ENCODE results near the gene STAT3.

Gene STAT3

DNA sequence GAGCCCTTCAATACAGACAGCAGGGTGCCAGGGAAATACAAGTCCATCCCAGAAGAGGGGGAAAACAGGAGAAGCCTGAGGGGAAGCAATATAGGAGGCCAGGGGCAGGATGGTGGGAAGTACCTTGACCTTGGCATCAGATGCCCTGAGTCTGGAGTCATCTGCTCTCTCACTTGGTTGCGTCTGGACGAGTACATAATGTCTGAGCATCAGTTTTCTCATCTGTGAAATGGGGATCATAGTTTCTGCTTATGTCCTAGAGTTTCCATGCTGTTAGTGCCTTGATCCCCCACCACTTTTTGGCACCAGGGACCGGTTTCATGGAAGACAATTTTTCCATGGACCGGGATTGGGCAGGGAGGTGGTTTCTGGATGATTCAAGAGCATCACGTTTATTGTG, 97.7 kb downstream of the STAT3 start:
- no peak for DNase-seq

DNA sequence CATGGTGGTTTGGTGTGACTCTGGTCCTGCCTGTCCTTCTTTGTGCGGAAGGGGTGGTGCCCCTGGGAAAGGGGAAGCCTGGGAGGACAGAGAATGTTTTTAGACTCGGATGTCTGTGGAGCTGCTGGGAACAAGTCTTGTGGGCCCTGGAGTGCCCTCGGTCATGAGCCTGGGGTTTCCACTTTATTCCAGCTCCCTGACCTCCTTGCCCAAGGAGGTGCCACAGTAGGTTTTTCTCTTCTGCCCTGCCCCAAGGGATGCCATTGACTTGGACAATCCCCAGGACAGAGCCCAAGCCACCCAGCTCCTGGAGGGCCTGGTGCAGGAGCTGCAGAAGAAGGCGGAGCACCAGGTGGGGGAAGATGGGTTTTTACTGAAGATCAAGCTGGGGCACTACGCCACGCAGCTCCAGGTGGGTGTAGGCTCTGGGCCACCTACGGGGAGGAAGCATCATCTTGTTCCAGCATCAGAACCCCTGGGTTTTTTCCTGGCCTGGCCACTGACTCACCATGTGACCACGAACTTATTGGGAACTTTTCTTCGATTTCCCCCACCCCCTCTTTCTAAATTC, 98.5 kb downstream of the STAT3 start:
- DNase-seq, result peak; percentile 75 to 82

DNA sequence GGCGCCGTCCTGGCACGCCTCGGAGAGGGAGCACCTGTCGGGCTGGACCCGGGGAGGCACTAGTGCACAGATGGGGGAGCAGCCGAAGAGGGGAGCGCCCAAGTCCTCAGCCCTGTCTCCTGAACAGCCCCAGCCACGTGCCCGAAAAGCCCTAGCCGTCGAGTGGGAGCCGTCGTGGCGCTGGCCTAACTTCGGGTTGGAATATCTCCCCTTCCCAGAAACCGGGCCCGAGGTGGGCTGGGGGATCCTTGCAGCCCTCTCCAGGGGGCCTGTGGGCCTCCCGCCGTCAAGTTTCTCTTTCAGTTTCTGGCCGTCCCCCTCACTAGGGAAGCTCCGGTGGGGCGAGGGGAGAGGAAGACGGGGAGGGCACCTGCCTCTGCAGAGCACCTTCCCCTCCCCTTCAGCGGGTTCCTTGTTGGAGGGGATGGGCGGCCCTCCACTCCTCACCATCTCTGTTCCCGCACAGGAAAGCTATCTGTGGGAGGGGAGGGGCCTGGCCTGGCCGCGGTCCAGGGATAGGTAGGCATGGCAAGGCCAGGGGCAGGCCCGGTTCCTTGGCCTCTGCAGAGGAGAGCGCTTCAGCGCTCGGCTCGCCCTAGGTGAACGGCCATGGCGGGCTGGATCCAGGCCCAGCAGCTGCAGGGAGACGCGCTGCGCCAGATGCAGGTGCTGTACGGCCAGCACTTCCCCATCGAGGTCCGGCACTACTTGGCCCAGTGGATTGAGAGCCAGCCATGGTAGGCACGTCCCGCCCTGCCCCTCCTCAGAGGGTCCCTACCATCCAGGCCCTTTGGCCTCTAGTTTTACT, 99.2 kb downstream of the STAT3 start:
- DNase-seq, result peak; percentile 68 to 77

DNA sequence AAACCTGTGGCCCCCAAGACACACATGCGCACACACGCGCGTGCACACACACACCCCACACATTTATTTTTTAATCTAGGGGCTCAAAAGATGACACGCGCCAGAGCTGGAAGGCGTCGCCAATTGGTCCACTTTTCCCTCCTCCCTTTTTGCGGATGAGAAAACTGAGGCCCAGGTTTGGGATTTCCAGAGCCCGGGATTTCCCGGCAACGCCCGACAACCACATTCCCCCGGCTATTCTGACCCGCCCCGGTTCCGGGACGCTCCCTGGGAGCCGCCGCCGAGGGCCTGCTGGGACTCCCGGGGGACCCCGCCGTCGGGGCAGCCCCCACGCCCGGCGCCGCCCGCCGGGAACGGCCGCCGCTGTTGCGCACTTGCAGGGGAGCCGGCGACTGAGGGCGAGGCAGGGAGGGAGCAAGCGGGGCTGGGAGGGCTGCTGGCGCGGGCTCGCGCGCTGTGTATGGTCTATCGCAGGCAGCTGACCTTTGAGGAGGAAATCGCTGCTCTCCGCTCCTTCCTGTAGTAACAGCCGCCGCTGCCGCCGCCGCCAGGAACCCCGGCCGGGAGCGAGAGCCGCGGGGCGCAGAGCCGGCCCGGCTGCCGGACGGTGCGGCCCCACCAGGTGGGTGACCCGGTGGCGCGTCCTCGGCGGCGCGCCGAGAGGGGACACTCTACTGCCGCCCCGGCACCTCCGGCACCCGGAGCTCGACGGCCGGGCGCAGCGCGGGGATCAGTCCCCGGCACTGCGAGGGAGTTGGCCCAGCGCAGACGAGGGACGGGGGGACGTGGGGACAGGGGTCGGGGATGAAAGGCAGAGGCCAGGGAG, 100.1 kb downstream of the STAT3 start, which contains the start of gene STAT5A:
STAT5A (plus strand) TSS at position 522 of the 826 bp plus-strand sequence. CDS start 914 bp downstream, outside the sequence.
- peak; percentile 74 to 80 for DNase-seq

DNA sequence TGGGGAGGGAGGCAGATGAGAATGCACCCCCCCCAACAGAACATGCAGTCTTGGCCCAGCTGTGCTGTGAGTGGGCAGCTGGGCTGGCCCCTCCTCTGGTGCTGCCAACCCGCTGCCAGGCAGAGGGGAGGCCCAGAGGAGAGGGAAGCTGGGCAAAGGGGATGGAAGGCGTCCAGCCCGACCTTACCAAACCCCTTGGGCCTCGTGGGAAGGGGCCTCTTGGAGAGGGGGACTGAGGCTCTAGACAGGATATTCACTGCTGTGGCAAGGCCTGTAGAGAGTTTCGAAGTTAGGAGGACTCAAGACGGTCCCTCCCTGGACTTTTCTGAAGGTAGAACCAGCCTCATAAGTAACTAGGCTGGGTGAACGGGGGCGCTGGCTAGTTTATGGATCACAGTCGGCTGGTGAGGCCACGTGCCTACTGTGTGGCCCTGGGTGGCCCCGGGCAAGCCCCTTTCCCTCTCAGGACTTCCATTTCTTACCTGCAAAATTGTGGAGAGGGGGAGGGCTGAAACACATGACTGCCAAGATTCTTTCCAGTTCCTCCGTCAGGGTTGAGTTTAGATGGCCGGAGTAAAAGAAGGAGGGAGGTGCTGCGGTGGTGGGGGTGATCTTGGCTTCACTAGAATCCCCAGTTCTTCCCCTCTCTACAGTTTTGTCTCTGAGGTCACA, 100.8 kb downstream of the STAT3 start:
- peak; percentile 60 to 70 for DNase-seq

DNA sequence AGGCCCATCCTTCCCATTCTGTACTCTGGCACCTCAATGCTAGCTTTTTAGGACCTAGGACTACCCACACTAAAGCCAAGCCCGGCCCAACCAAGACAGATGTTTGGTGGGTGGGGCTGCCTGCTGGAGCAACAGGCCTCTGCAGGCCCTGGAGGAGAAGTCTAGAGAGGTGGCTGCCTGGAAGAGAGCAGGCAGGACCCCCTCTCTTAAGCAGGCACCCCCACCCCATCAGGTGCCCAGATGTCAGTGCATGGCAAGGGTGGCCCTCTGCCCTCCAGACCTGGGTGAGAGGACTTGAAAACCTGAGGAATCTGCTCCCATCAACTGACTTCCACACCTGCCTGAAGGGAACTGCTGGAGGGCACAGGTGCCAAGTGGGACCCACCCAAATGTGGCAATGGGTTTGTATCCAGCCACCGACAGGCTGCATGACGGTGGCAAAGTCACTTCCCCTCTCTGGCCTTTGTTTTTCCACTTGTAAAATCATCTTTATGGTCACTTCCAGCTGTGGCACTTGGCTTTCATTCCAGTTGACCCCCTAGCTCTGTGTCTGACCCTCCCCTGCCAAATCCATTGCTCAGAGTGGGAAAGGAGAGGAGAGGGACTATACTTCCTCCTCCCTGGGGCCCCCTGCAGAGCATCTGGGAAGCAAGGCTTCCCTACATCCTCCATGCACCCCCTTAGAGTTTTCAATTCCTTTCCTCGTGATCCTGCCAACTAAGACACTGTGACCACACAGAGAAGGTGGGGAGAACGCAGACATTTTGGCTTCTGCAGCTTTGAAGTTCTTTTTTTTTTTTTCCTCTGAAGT, 101.6 kb downstream of the STAT3 start:
- DNase-seq, result no peak

DNA sequence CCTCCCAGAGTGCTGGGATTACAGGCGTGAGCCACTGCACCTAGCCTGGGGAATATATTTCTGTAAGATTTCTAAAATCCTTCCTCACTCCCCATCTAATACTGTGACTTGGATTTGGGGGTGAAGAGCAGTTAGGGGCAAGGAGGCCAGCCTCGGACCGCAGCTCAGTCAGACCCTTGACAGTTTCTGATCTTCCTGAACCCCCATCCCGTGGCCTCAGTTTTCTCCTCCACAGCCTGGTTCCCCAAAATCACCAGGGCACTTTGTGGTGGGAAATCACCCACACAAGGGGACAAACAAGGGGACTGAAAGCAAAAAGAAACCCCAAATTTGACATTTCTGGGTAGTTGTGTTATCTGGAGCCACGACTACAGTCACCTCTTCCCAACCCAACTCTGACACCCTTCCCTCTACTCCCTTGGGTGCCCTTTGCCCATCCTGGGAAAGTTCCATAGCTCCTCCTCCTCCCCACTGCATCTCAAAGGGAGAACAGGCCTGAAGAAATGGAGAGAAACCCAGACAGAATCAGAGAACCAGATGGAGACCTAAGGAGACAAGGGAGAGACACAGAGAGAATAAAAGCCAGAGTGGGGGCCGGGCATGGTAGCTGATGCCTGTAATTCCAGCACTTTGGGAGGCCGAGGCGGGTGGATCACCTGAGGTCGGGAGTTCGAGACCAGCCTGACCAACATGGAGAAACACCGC, 102.7 kb downstream of the STAT3 start:
- no peak for DNase-seq

DNA sequence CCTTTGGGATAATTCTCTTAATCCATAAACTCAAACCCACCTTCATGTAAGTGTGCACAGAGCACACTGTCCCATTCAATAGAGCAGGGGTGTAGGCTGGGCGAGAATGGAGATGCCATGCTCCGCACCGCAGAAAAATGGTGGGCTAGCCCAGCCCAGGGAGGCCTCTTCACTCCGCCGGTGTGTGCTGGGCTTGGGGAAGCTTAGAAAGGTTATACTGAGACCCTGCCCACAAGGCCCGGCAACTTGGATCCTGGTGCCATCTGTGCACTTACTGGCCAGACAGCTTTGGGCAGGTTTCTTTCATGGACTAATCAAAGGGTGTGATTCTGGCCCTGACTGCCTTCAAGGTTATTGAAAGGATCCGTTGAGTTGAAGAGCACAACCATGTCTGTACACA, 103.7 kb downstream of the STAT3 start:
- DNase-seq, result no peak

DNA sequence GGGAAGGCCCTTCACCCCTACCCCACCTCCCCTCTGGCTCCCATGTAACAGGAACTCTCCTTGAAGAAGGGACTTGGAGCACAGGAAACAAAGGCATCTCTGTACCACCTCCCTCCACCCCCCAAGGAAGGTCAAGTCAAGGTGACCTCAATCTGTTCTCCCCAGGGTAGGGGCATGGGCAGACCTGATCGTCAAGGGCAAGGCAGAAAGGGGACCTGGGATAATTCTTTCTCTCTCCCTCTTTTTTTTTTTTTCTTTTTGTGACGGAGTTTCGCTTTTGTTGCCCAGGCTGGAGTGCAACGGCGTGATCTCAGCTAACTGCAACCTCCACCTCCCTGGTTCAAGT, 104.2 kb downstream of the STAT3 start:
- DNase-seq, result no peak

DNA sequence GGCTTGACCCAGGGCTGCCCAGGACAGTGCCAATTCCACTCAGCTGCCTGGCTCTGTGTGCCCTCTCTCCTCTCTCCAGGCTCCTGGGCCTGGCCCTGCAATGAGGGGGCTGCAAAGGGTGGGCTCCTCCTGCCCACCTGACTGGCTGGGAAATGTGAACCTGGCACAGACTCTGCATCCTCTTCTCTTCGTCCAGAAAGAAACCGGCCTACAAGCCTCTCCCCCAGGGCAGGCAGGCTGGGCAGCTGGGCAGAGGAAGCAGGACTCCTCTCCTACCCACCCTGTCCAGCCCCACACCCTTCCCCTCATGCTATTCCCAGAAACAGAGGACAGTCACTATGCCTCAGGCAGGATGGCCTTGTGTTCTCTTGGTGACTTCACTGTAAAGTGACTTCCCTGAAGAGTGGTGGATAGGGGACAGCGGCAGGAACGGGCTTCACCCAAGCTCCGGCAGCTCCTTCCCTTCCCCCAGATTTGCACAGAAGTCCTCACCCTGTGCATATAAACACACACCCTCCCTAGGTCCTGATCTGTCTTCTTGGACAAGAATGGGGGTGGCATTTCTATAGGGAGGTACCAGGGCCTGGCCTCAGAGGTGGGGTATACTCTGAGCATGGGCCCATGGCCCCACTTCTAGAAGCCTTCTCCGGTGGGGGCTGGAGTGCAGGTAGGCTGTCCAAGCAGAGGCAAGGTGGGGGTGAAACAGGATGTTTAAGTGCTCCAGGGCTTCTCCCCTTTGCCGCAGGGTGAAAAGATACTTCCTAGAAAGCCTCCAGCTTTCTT, 104.8 kb downstream of the STAT3 start:
- DNase-seq, result no peak

DNA sequence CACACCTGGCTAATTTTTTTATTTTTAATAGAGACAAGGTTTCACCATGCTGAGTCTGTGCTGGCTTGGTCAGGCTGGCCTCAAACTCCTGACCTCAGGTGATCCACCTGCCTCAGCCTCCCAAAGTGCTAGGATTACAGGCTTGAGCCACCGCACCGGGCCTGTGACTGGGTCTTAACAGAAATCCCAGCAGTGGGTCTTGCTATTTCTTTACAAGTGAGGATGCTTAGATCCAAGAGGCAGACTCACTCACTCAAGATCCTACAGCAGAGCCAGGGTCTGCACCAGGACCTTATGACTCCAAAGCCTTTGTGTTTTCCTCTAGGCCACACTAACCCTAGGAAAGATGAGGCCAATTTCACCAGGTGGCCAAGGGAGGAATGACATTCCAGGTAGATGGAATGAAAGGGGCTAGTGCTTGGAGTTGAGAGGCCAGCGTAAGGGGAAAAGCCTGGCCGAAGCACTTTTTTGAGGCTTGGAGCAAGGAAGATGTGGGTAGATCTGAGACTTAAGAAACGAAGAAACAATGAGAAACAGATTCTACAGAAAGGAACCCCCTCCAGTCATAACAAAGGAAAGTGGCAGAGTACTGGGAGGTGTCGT, 105.7 kb downstream of the STAT3 start:
- DNase-seq, result peak in 1 of 2 experiments; percentile 2

DNA sequence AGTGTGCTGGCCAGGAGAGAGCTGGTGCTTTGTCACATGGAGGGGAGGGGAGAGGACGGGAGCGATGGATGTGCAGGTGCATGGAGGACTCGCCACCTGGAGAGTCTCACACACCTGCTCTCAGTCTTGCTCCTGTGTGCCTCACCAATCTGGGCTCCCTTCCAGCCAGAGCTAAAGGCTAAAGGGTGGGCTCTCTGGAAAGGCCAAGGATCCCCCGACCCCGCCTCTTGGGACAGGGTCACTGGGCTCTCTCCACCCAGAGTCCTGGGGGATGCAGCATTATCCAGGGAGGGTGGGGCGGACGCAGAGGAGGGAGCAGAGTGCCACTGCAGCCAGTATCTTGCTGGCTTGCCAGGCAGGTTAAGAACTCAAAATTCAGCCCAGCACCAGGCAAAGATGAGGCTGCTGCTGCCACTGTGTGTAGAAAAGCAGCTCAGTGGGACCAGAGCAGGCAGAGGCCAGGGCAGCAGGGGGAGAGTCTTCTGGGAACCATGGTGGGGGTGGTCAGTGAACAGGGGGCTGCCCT, 106.6 kb downstream of the STAT3 start:
- peak in 1 of 2 experiments; percentile 3 for DNase-seq

DNA sequence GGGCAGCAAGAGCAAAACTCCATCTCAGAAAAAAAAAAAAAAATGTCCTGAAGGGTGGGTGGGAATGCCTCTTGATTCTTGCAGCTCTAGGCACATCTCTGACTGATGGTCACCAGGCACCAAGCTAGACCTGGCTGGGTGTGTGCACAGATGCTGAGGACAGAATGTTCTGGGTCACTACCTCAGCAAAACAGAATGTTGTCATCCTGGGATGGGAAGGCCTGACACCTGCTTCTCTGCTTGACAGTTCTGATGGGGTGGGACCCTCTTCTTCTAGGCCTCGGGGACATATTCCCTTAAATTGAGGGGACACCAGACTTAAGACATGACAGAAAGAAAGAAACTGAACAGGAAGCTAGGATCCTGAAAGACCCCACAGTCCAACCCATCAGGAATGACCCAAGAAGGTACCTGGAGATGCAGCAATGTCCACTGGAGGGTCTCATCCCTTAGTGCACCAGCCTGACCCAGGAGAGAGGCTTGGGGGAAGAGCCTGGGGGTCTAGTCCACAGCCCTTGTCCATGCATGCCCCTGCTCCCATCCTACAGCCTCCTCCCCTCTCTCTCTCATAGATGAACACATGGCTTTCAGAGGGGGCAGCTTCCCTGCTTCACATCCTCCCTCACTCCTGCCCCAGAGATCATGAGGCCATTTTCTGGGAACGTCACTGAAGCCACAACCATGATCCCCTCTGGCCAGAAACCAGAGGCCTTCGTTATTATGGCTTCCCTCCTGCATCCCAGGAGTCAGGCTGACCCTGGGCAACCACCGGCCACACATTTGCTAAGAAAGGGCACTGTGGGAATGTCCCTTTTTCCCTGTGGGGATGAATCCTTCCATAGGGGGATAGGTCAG, 108.2 kb downstream of the STAT3 start:
- DNase-seq, result peak; percentile 0 to 1

DNA sequence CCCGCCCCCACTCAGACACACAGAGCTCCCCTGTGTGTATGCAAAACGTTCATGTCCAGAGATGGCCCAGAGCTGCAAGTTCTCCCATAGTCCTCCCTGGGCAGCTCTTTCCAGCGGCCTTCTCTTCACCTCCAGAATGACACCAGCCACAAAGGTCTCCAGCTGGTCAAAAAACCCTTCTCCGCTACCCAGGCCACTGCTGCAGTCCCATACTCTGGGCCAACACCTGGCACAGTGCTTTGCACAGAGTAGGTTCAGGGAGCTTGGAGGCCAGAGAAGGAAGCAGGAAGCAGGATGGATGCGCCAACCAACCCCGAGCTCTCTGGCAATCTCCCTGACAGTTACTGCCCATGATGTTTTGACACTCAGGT, 110.9 kb downstream of the STAT3 start:
- no peak for DNase-seq

DNA sequence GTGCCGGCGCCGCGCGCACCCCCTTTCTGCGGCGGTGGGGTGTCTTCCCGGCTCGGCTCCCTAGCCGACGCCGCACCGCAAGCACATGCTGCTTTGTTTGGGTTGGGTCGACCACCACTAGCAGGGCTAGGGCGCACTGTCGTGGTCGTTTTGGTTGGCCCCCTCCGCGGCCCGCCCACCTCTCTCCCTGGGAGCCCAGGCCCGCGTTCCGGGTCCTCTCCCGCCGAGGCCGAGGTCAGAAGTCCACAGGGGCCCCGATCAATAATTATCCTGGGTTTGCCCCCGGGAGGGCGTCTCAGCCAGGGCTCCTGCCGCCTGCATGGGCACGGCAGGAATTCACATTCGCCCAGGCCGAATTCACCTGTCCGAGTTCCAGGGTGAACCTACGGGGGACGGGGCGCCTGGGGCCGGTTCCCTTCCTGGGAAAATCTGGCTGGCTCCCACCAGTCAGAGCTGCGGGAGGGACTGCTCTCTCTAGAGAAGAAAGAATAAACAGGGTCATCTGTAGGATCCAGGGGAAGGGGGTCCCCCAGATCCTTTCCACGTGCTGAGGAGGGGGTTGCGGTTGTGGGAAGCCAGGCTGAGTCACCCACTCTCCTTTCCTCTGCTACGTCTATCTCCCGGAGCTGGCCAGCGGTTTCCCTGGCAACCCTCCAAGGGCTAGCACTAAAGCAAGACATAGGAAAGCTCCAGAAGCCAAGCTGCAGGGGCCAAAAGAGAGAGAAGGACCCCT, 111.5 kb downstream of the STAT3 start:
- DNase-seq, result peak; percentile 34 to 54

DNA sequence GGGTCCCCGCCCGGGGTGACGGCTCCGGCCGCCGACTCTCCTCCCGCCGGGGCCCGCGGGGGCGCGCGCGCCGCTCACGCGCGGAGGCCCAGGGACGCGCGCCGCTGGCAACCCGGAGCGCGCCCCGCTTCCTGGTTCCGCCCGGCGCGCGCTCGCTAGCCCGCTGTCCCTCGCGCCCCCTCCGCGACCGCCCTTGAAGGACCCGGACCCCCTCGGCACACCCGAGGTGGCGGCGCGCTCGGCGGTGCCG, 112.0 kb downstream of the STAT3 start, which contains the start of gene STAT5B:
STAT5B (minus strand) TSS at position 33 of the 250 bp plus-strand sequence. CDS start 44,264 bp downstream, outside the sequence.
- DNase-seq, result peak; percentile 63 to 65

DNA sequence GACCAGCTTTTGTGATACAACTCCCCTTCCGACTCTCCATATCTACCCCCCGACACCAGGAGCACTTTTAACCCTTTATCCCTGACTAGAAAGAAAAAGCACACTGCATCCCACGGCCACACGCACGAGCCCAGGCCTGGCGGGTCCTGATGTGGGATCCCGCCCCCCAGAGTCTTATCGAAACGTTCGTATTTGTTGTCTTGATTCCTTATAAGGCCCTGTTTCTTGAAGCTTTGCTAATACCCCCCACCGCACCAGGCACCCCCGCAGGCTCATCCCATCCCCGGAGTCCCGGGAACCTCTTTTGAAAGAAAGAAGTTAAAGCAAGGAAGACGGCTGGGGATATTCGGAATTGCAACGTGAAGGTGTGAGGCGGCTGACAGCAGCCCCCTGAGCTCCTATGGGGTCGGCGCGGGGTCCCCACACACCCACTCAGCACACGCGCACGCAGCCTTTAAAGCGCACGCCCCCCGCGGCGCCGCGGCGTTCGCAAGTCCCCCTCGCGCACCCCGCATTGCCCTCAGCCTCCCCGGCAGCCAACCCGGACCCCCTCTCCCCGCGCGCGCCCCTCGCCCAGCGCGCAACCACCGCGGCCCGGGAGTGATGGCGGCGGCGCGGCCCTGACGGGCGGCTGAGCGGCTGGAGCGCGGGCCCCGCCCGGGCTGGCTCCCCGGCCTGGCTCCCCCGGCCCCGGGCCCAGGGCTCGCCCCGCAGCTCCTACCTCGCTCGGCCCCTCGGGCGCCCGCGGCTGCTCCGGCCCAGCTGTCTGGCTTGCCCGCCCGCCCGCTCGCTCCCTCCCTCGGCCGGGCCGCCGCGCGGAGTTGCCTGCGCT, 112.5 kb downstream of the STAT3 start:
- DNase-seq, result peak; percentile 34 to 41
